HEK293 (cell line): ENCODE data around the gene KDM2B.

Source experiments
- IKZF3 ChIP-seq: fragments of 450-650 bp; IDR thresholded peaks from 2 replicates; pipeline ENCODE4 v1.5.0; 2018; ENCODE audit warnings: missing biosample characterization, mild to moderate bottlenecking, missing genetic modification characterization, moderate library complexity
- KLF1 ChIP-seq: fragments of 450-650 bp; formaldehyde crosslinking; IDR thresholded peaks from 2 replicates; pipeline ENCODE4 v1.5.1; 2016; ENCODE audit warnings: missing biosample characterization, missing genetic modification characterization
- KLF10 ChIP-seq: fragments of 450-650 bp; IDR thresholded peaks from 2 replicates; pipeline ENCODE4 v1.5.1; 2018; ENCODE audit warnings: missing biosample characterization, mild to moderate bottlenecking, missing genetic modification characterization
- KLF7 ChIP-seq: fragments of 450-650 bp; formaldehyde crosslinking; IDR thresholded peaks from 2 replicates; pipeline ENCODE4 v1.5.1; 2016; ENCODE audit warnings: missing biosample characterization, missing genetic modification characterization, borderline replicate concordance
- KLF8 ChIP-seq: fragments of 450-650 bp; formaldehyde crosslinking; IDR thresholded peaks from 2 replicates; pipeline ENCODE4 v1.5.1; 2016; ENCODE audit warnings: missing biosample characterization, missing genetic modification characterization
- PRDM2 ChIP-seq: fragments of 450-650 bp; formaldehyde crosslinking; IDR thresholded peaks from 2 replicates; pipeline ENCODE4 v1.5.1; 2016; ENCODE audit warnings: missing biosample characterization, missing genetic modification characterization, borderline replicate concordance
- TSHZ1 ChIP-seq: fragments of 450-650 bp; formaldehyde crosslinking; IDR thresholded peaks from 2 replicates; pipeline ENCODE4 v1.5.1; 2016; ENCODE audit warnings: missing biosample characterization, missing genetic modification characterization, borderline replicate concordance
- ZBTB48 ChIP-seq: fragments of 450-650 bp; formaldehyde crosslinking; IDR thresholded peaks from 2 replicates; pipeline ENCODE4 v1.5.1; 2016; ENCODE audit warnings: missing biosample characterization, missing genetic modification characterization
- ZBTB8A ChIP-seq: fragments of 450-650 bp; formaldehyde crosslinking; IDR thresholded peaks from 2 replicates; pipeline ENCODE4 v1.5.1; 2016; ENCODE audit warnings: missing biosample characterization, missing genetic modification characterization
- ZFHX2 ChIP-seq: fragments of 450-650 bp; formaldehyde crosslinking; conservative IDR thresholded peaks from 2 replicates; pipeline ENCODE4 v1.5.1; 2016; ENCODE audit warnings: missing biosample characterization, missing genetic modification characterization
- ZNF155 ChIP-seq: fragments of 450-650 bp; formaldehyde crosslinking; IDR thresholded peaks from 2 replicates; pipeline ENCODE4 v1.5.1; 2016; ENCODE audit warnings: missing biosample characterization, missing genetic modification characterization
- ZNF221 ChIP-seq: fragments of 450-650 bp; formaldehyde crosslinking; IDR thresholded peaks from 2 replicates; pipeline ENCODE4 v1.5.1; 2017; ENCODE audit warnings: missing biosample characterization, missing genetic modification characterization, borderline replicate concordance
- ZNF239 ChIP-seq: fragments of 450-650 bp; formaldehyde crosslinking; IDR thresholded peaks from 2 replicates; pipeline ENCODE4 v1.5.1; 2016; ENCODE audit warnings: missing biosample characterization, missing genetic modification characterization
- ZNF248 ChIP-seq: fragments of 450-650 bp; formaldehyde crosslinking; IDR thresholded peaks from 2 replicates; pipeline ENCODE4 v1.5.1; 2017; ENCODE audit warnings: missing biosample characterization, missing genetic modification characterization
- ZNF510 ChIP-seq: fragments of 450-650 bp; formaldehyde crosslinking; IDR thresholded peaks from 2 replicates; pipeline ENCODE4 v1.5.1; 2018; ENCODE audit warnings: mild to moderate bottlenecking, missing genetic modification characterization, missing biosample characterization; ENCODE audit not compliant: insufficient replicate concordance
- ZNF529 ChIP-seq: fragments of 450-650 bp; formaldehyde crosslinking; IDR thresholded peaks from 2 replicates; pipeline ENCODE4 v1.5.1; 2017; ENCODE audit warnings: missing genetic modification characterization, missing biosample characterization; ENCODE audit not compliant: insufficient replicate concordance
- ZNF571 ChIP-seq: fragments of 450-650 bp; formaldehyde crosslinking; IDR thresholded peaks from 2 replicates; pipeline ENCODE4 v1.5.0; 2017; ENCODE audit warnings: missing biosample characterization, missing genetic modification characterization
- ZNF624 ChIP-seq: fragments of 450-650 bp; formaldehyde crosslinking; IDR thresholded peaks from 2 replicates; pipeline ENCODE4 v1.5.1; 2017; ENCODE audit warnings: missing biosample characterization, missing genetic modification characterization
- ZNF629 ChIP-seq: fragments of 450-650 bp; formaldehyde crosslinking; IDR thresholded peaks from 2 replicates; pipeline ENCODE4 v1.5.1; 2017; ENCODE audit warnings: missing biosample characterization, missing genetic modification characterization
- ZSCAN4 ChIP-seq: fragments of 450-650 bp; formaldehyde crosslinking; IDR thresholded peaks from 2 replicates; pipeline ENCODE4 v1.5.1; 2017; ENCODE audit warnings: missing biosample characterization, missing genetic modification characterization

Gene KDM2B

GRCh38 chr12:121404734-121405133 lies 176.1 kb downstream of the KDM2B start (continued):
- TF ChIP-seq TSHZ1 (peak; percentile 40; the same call in 1 of the 2 replicates), KLF10 (tag by site-specific recombination) (peak; percentile 92), IKZF3 (tag by site-specific recombination) (peak; percentile 58; the same call in 1 of the 2 replicates), ZNF629 (peak; percentile 25; the same call in 1 of the 2 replicates), KLF7 (tag by site-specific recombination) (no peak), ZNF510 (tag by site-specific recombination) (peak; percentile 82), ZBTB48 (tag by site-specific recombination) (no peak), ZNF221 (tag by site-specific recombination) (peak; percentile 94; the same call in 1 of the 2 replicates), KLF1 (tag by site-specific recombination) (no peak), ZNF239 (tag by site-specific recombination) (no peak), ZNF529 (tag by site-specific recombination) (peak; percentile 75), ZNF155 (no peak), PRDM2 (tag by site-specific recombination) (no peak), ZBTB8A (tag by site-specific recombination) (0 out of 2 replicates have a peak, but pooled peaks have one; percentile 15), ZNF571 (0 out of 2 replicates have a peak, but pooled peaks have one; percentile 88), KLF8 (tag by site-specific recombination) (0 out of 2 replicates have a peak, but pooled peaks have one; percentile 14), ZNF624 (tag by site-specific recombination) (peak; percentile 95), ZFHX2 (no peak), ZNF248 (tag by site-specific recombination) (0 out of 2 replicates have a peak, but pooled peaks have one; percentile 48), ZSCAN4 (tag by site-specific recombination) (0 out of 2 replicates have a peak, but pooled peaks have one; percentile 13)
